Mammary epithelial cell (primary cell): ENCODE results near the gene SNTB2.

Source experiments
- CTCF ChIP-seq, 2 donors: IDR thresholded peaks in 1 of 2; conservative IDR thresholded peaks in 1 of 2; 2 replicates each; pipeline ENCODE4 v1.5.1; 2011 to 2012; ENCODE audit warnings: inconsistent platforms in 2 of 2, low read length in 2 of 2, mild to moderate bottlenecking in 2 of 2, control low read depth in 1 of 2, low read depth in 1 of 2; ENCODE audit not compliant: insufficient read depth in 1 of 2; ENCODE audit errors: extremely low read depth in 1 of 2
- EZH2 ChIP-seq: IDR thresholded peaks from 2 replicates; pipeline ENCODE4 v1.6.1; 2012; ENCODE audit warnings: low read length, inconsistent platforms, borderline replicate concordance

GRCh38 chr16:69182730-69183416 is 4.1 kb upstream of the SNTB2 start:
- TF ChIP-seq CTCF (conservative IDR thresholded peaks at IDR 0.05 in 1 of 2, IDR thresholded peaks at IDR 0.05 in 1 of 2; ENCODE audit: extremely low read depth in 1 of 2, insufficient read depth in 1 of 2, low read depth in 1 of 2, low read length in 2 of 2) (peak in 1 of 2 donors; percentile 22), EZH2 (no peak)
